ENCODE results near the gene ZNF576.

DNA sequence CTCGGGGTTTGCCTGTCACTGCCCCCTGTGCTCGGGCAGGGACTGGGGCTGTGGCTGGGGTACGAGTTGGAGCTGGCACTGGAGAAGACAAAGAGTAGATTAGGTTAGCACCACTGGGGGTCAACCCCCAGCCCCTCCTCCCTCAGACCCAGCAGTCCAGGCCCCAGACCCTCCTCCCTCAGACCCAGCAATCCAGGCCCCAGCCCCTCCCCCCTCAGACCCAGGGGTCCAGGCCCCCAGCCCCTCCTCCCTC, 44.3 kb upstream of the ZNF576 start:
- TF ChIP-seq CTCF (IDR thresholded peaks at IDR 0.05; ENCODE audit: low read depth, low read length) (no peak), POLR2A (IDR thresholded peaks at IDR 0.05; ENCODE audit: extremely low read depth, insufficient read length) (no peak)

Data from NB4 (cell line).